Smooth muscle cell (in vitro differentiated cells): Measurements from ENCODE around the gene ZNF35. TPM values are rescaled to one million over a fixed set of nuclear protein-coding genes. Genes with fewer than 3 reads are reported as not detected.

ENCODE experiments used
- DNase-seq: peaks from one replicate; lab custom pipeline; 2025; ENCODE audit not compliant: unreplicated experiment; lab: John Stamatoyannopoulos, UW
- H2AFZ ChIP-seq: fragments of 200-600 bp; sonication (generic); 2 replicates; pipeline ENCODE4 v1.6.0; 2016; ENCODE audit warnings: antibody characterized with exemption, low read depth, mild to moderate bottlenecking
- H3F3A ChIP-seq: fragments of 200-600 bp; sonication (generic); 2 replicates; pipeline ENCODE4 v1.6.0; 2017; ENCODE audit warnings: antibody characterized with exemption, low read depth
- H3K27ac ChIP-seq: fragments of 200-600 bp; sonication (generic); 2 replicates; pipeline ENCODE4 v1.5.1; 2016; ENCODE audit warnings: low read depth, mild to moderate bottlenecking
- H3K27me3 ChIP-seq: fragments of 200-600 bp; sonication (generic); 2 replicates; pipeline ENCODE4 v1.6.1; 2016; ENCODE audit warnings: low read depth, mild to moderate bottlenecking
- H3K36me3 ChIP-seq: fragments of 200-600 bp; sonication (generic); 2 replicates; pipeline ENCODE4 v1.5.1; 2016; ENCODE audit warnings: low read depth
- H3K4me1 ChIP-seq: fragments of 200-600 bp; sonication (generic); 2 replicates; pipeline ENCODE4 v1.5.1; 2016; ENCODE audit warnings: low read depth
- H3K4me2 ChIP-seq: fragments of 200-600 bp; sonication (generic); 2 replicates; pipeline ENCODE4 v1.6.0; 2016; ENCODE audit warnings: mild to moderate bottlenecking
- H3K4me3 ChIP-seq: fragments of 200-600 bp; sonication (generic); 2 replicates; pipeline ENCODE4 v1.5.1; 2016; ENCODE audit warnings: mild to moderate bottlenecking
- H3K79me2 ChIP-seq: fragments of 200-600 bp; sonication (generic); 2 replicates; pipeline ENCODE4 v1.6.0; 2016; ENCODE audit warnings: low read depth, mild to moderate bottlenecking
- H3K9ac ChIP-seq: fragments of 200-600 bp; sonication (generic); 2 replicates; pipeline ENCODE4 v1.6.0; 2016; ENCODE audit warnings: low read depth
- H3K9me3 ChIP-seq: fragments of 200-600 bp; sonication (generic); replicated peaks from 2 replicates; pipeline ENCODE4 v1.5.1; 2016; ENCODE audit warnings: low read depth
- H4K20me1 ChIP-seq: fragments of 200-600 bp; sonication (generic); 2 replicates; pipeline ENCODE4 v1.6.0; 2016; ENCODE audit warnings: low read depth
- CTCF ChIP-seq: fragments of 200-600 bp; sonication (generic); IDR thresholded peaks from 2 replicates; pipeline ENCODE4 v1.5.1; 2017; ENCODE audit warnings: borderline replicate concordance, mild to moderate bottlenecking, antibody characterized with exemption; ENCODE audit not compliant: insufficient read depth, poor library complexity, severe bottlenecking
- WGBS: methylation state at CpG from one replicate; pipeline ENCODE4 v1.1.7; 2016; ENCODE audit warnings: low lambda C conversion rate; 5-methylcytosine and 5-hydroxymethylcytosine counted together
- polyA plus RNA-seq: library from polyadenylated mRNA; unstranded; fragments of >200 nt; fragmentation: Nextera tagmentation; extraction: Ambion mirVana; gene quantifications from 2 replicates; pipeline ENCODE4 v1.2.1, GENCODE V29; 2016
- total RNA-seq: library from RNA; depleted of rRNA; stranded (reverse); fragments of >200 nt; gene quantifications from 2 replicates; pipeline ENCODE4 v1.2.3, GENCODE V29; 2014

The ZNF35 gene
- total and polyA plus RNA-seq, 2 experiments from 2014 or later: 5.1 to 30.8 TPM

GRCh38 chr3:44642337-44642736 lies 6.2 kb upstream of the ZNF35 start:
- peak overlapping the region; percentile 15 for H3K4me3 ChIP-seq
- H3K27ac ChIP-seq: no peak overlapping the region
- H3K4me2 ChIP-seq: no peak overlapping the region
- peaks cover 23% of the 10 kb centered on the region for H3K79me2 ChIP-seq
- no peak overlapping the region for H3K9ac ChIP-seq
- H3K9me3 ChIP-seq: peaks cover 35% of the 10 kb centered on the region
- H3K4me1 ChIP-seq: no peaks in the 10 kb centered on the region
- WGBS: 98% methylated on average over 4 of the region's 4 CpGs
- H3F3A ChIP-seq: no peaks in the 10 kb centered on the region
- H3K27me3 ChIP-seq: no peaks in the 10 kb centered on the region
- H4K20me1 ChIP-seq: peaks cover 5% of the 10 kb centered on the region
- no peak overlapping the region for H2AFZ ChIP-seq
- peaks cover 68% of the 10 kb centered on the region for H3K36me3 ChIP-seq
- TF ChIP-seq CTCF: no peak
- DNase-seq: no peak

- WGBS: 100% methylated on average over 4 of the region's 4 CpGs
- Histone ChIP-seq H3F3A (no peaks in the 10 kb centered on the region), H3K79me2 (peaks cover 18% of the 10 kb centered on the region), H3K4me3 (peak overlapping the region; percentile 3), H3K9ac (no peak overlapping the region), H3K27me3 (no peaks in the 10 kb centered on the region), H2AFZ (no peak overlapping the region), H3K4me1 (peaks cover 2% of the 10 kb centered on the region), H3K9me3 (peaks cover 35% of the 10 kb centered on the region), H3K36me3 (peaks cover 61% of the 10 kb centered on the region), H4K20me1 (peaks cover 5% of the 10 kb centered on the region), H3K27ac (no peak overlapping the region), H3K4me2 (no peak overlapping the region)
- no peak for DNase-seq
- no peak for TF ChIP-seq CTCF
Observed at GRCh38 chr3:44643024-44643423, 5.5 kb upstream of the ZNF35 start.

GRCh38 chr3:44647771-44648170 lies 761 bp upstream of the ZNF35 start:
- Histone ChIP-seq H3K4me3 (peak overlapping the region; percentile 84), H3K79me2 (peaks cover 16% of the 10 kb centered on the region), H3K9ac (peak overlapping the region; percentile 92), H3K4me1 (peaks cover 16% of the 10 kb centered on the region), H3K36me3 (peaks cover 30% of the 10 kb centered on the region), H3F3A (no peaks in the 10 kb centered on the region), H2AFZ (peak overlapping the region; percentile 80), H3K9me3 (peaks cover 15% of the 10 kb centered on the region), H3K27ac (peak overlapping the region; percentile 61), H3K4me2 (peak overlapping the region; percentile 91), H4K20me1 (no peaks in the 10 kb centered on the region), H3K27me3 (no peaks in the 10 kb centered on the region)
- TF ChIP-seq CTCF: no peak
- 98% methylated on average over 1 of the region's 1 CpG for WGBS
- DNase-seq: no peak

- peaks cover 16% of the 10 kb centered on the region for H3K4me1 ChIP-seq
- DNase-seq: no peak
- H3K4me3 ChIP-seq: peak overlapping the region; percentile 84
- H3K79me2 ChIP-seq: peaks cover 17% of the 10 kb centered on the region
- H3K27me3 ChIP-seq: no peaks in the 10 kb centered on the region
- peak overlapping the region; percentile 91 for H3K4me2 ChIP-seq
- H3K36me3 ChIP-seq: peaks cover 25% of the 10 kb centered on the region
- TF ChIP-seq CTCF: no peak
- H3F3A ChIP-seq: no peaks in the 10 kb centered on the region
- WGBS: 100% methylated on average over 1 of the region's 1 CpG
- H4K20me1 ChIP-seq: no peaks in the 10 kb centered on the region
- H2AFZ ChIP-seq: no peak overlapping the region
- H3K9ac ChIP-seq: peak overlapping the region; percentile 92
- no peaks in the 10 kb centered on the region for H3K9me3 ChIP-seq
- H3K27ac ChIP-seq: no peak overlapping the region
Observed at GRCh38 chr3:44649709-44650108, 1.2 kb downstream of the ZNF35 start.
